Right cardiac atrium (tissue), 5 donors: ENCODE results near the gene TOMM7. TPM values are rescaled to one million over a fixed set of nuclear protein-coding genes. Genes with fewer than 3 reads are reported as not detected.
"Not testable (repeated sequence)": the region's sequence is repeated elsewhere in the genome, so short reads cannot be mapped to it uniquely, and the experiment has no call there.

ENCODE experiments used
- ATAC-seq, 2 donors: fragments of 200-7000 bp; cut with Tn5 transposase; one replicate each; pipeline versions ENCODE4 v1.8.0 to v1.9.1; 2020; ENCODE audit warnings: moderate library complexity in 2 of 2, mild to moderate bottlenecking in 1 of 2
- DNase-seq, 3 donors: peaks; one replicate each; pipeline ENCODE4 v3.0.0-alpha.2; 2020
- H3K27ac ChIP-seq: one replicate; pipeline ENCODE4 v1.5.1; 2013; ENCODE audit warnings: mild to moderate bottlenecking, low read length, control low read depth, moderate library complexity
- H3K27me3 ChIP-seq: one replicate; pipeline ENCODE4 v1.6.1; 2013; ENCODE audit not compliant: control insufficient read depth, insufficient read depth
- H3K4me1 ChIP-seq: one replicate; pipeline ENCODE4 v1.6.1; 2013; ENCODE audit warnings: low read length; ENCODE audit not compliant: control insufficient read depth, insufficient read depth
- H3K4me3 ChIP-seq: one replicate; pipeline ENCODE4 v1.5.1; 2013; ENCODE audit warnings: low read length, control low read depth
- H3K9me3 ChIP-seq: one replicate; pipeline ENCODE4 v1.6.1; 2013; ENCODE audit warnings: low read length; ENCODE audit not compliant: control insufficient read depth
- WGBS: extraction: QIAGEN DNeasy Blood & Tissue Kit; methylation state at CpG from one replicate; pipeline ENCODE4 v1.1.7; 2013; 5-methylcytosine and 5-hydroxymethylcytosine counted together
- intact Hi-C, 4 donors: fragments of 100-400 bp; cut with DNase I; formaldehyde crosslinking; loops; one replicate each; pipeline versions ENCODE4 v1.11.0 to v1.14.0; 2022 to 2023
- polyA plus RNA-seq: library from polyadenylated mRNA; stranded (reverse); fragments of 200-250 nt; gene quantifications from one replicate; pipeline ENCODE4 v1.2.3, GENCODE V29; 2013
- total RNA-seq, 4 donors: library from RNA; stranded (reverse); fragmentation: NEBNext Ultra II Directional; extraction: Animal tissue kit (Norgen Biotek cat#: 25700); gene quantifications; one replicate each; pipeline ENCODE4 v1.2.1, GENCODE V29; 2021
- donor health status: healthy with polysubstance abuse.
- donor health status: DM: no; HTN: yes; CAD: no.
- donor health status: DM: no; HTN: no; CAD: no.
- donor health status: DM: no; HTN: yes; CAD: no; lungs with severe emphysema.
- donor health status: DM: yes; HTN: yes; CAD: no.

The TOMM7 gene
- total and polyA plus RNA-seq, 5 donors, result 365 to 559 (median 454) TPM

DNA sequence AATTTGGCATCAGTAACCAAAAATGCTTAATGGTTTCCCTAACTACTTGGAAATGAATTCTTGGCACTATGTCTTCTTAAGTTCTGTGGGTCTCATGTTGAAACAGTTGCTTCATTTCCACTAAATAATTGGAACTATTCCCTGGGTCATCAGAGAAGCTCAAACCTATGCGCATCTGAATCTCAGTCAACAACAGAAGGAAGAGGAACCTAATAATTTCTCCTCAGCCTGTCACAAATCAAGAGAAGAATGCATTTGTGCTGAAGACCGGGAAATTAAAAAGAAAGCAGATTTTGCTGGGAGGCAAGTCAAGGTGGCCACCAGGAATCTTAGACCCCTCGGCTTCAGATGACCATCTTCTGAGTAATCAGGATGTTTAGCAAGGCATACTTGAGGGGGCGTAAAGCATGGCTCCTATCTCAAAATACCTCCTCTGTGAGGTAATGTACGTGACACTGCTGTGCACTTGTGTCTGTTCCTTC, 41.4 kb downstream of the TOMM7 start:
- no peaks in the 10 kb centered on the region for H3K4me1 ChIP-seq
- no peaks in the 10 kb centered on the region for H3K27me3 ChIP-seq
- intact Hi-C loops, result no loop called here
- 49% methylated on average over 5 of the region's 5 CpGs for WGBS
- no peak overlapping the region for H3K27ac ChIP-seq
- DNase-seq, result no peak
- H3K4me3 ChIP-seq, result no peak overlapping the region
- no peaks in the 10 kb centered on the region for H3K9me3 ChIP-seq
- ATAC-seq, result peak; percentile 40 to 48

DNA sequence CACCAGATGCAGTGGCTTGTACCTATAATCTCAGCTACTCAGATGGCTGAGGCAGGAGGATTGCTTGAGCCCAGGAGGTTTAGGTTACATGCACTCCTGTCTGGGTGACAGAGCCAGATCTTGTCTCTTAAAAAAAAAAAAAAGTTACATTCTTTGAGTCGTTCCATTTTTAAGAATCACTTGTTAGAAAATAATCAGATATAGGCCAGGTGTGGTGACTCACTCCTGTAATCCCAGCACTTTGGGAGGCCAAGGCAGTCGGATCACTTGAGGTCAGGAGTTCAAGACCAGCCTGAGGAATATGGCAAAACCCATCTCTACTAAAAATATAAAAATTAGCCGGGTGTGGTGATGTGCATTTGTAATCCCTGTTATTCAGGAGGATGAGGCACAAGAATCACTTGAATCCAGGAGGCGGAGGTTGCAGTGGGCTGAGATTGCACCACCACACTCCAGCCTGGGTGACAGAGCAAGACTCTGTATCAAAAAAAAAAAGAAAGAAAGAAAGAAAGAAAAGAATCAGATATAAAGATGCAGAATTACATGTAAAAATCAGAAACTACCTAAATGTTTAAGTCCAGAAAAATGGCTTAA, 42.8 kb downstream of the TOMM7 start:
- DNase-seq, H3K4me1 ChIP-seq, H3K4me3 ChIP-seq, ATAC-seq, H3K9me3 ChIP-seq, H3K27ac ChIP-seq, intact Hi-C loops, H3K27me3 ChIP-seq: not testable (repeated sequence)
- WGBS, result 70% methylated on average over 4 of the region's 4 CpGs

DNA sequence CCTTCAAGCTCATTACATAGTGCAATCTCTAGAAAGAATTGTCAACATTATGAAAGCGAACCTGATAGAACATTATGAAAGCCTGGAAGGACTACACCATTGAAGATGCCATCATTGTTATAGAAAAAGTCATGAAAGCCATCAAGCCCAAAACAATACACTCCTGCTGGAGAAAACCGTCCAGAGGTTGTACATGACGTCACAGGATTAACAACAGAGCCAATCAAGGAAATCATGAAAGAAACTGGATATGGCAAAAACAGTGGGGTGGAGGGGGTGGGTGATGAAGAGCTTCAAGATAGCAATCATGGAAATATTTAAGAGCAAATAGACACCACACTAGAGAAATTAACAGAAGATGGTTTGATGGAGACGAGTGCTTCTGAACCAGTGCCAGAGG, 45.7 kb downstream of the TOMM7 start:
- Histone ChIP-seq H3K9me3 (no peaks in the 10 kb centered on the region), H3K27me3 (no peaks in the 10 kb centered on the region), H3K4me3 (no peak overlapping the region), H3K4me1 (no peaks in the 10 kb centered on the region), H3K27ac (no peak overlapping the region)
- intact Hi-C loops, result no loop called here
- 71% methylated on average over 4 of the region's 4 CpGs for WGBS
- ATAC-seq (no peak), DNase-seq (no peak)

DNA sequence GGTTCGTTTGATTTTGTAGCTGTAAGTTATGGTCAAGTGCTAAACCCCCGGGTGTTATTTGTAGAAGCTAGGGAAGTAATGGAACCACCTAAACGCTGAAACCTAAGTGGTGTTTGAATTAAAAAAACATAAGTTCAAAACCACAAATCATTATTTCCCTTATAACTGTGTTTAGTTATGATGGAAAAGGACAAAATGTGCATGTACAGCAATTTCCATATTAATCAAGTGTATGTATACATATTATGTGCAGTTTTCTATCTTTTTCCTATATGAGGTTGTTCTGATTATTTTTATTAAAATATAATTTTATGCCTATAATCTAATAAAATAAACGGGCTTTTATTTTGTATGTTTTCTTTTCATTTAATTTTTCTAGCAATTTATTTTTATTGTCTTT, 49.8 kb downstream of the TOMM7 start:
- ATAC-seq, result no peak
- no peaks in the 10 kb centered on the region for H3K4me1 ChIP-seq
- WGBS, result 82% methylated on average over 4 of the region's 4 CpGs
- H3K27me3 ChIP-seq, result no peaks in the 10 kb centered on the region
- no peaks in the 10 kb centered on the region for H3K9me3 ChIP-seq
- intact Hi-C loops, result no loop called here
- DNase-seq, result no peak
- no peak overlapping the region for H3K4me3 ChIP-seq
- no peak overlapping the region for H3K27ac ChIP-seq

DNA sequence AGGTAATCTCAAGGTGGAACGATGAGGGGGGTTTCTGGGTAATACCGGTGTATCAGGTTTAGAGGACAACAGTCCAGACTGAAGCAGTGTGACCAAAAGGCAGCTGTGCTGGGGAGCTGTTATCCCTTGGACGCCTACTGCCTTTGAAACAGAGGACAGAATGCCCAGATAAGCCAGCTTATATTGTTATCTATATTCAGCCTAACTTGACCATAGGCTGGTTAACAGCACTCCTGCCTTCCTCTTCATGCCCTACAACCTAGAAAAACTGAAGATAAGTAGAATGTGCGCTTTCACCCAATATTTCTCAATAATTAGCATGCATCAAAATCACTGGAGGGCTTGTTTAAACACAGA, 50.8 kb downstream of the TOMM7 start:
- intact Hi-C loops, result no loop called here
- Histone ChIP-seq H3K9me3 (no peaks in the 10 kb centered on the region), H3K27ac (no peak overlapping the region), H3K27me3 (no peaks in the 10 kb centered on the region), H3K4me3 (no peak overlapping the region), H3K4me1 (no peaks in the 10 kb centered on the region)
- ATAC-seq (no peak), DNase-seq (no peak)
- WGBS, result 66% methylated on average over 4 of the region's 4 CpGs

DNA sequence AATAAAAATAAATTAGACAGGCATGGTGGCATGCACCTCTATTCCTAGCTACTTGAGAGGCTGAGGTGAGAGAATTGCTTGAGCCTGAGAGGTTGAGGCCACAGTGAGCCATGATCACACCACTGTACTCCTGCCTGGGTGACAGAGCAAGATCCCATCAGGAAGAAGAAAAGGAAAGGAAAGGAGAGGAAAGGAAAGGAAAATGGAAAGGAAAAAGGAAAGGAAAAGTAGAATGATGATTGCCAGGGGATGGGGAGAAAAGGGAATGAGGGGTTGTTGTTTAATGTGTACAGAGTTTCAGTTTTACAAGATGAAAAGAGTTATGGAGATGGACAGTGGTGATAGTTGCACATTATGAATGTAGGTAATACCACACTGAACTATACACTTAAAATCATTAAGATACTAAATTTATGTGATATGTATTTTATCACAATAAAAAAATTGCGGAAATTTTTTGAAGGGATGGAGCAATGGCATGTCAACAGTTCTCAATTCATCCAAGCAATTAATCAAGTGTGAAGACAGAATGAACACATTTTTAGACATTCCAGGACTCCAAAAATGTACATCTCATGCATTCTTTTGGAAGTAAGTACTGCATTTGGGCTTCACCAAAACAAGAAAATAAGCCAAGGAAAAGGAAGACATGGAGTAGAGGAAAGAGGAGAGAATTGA, 51.3 kb downstream of the TOMM7 start:
- 73% methylated on average over 1 of the region's 1 CpG for WGBS
- H3K9me3 ChIP-seq, result no peaks in the 10 kb centered on the region
- H3K27me3 ChIP-seq, result no peaks in the 10 kb centered on the region
- DNase-seq, result no peak
- no peaks in the 10 kb centered on the region for H3K4me1 ChIP-seq
- H3K4me3 ChIP-seq, result no peak overlapping the region
- no peak for ATAC-seq
- intact Hi-C loops, result no loop called here
- H3K27ac ChIP-seq, result no peak overlapping the region

DNA sequence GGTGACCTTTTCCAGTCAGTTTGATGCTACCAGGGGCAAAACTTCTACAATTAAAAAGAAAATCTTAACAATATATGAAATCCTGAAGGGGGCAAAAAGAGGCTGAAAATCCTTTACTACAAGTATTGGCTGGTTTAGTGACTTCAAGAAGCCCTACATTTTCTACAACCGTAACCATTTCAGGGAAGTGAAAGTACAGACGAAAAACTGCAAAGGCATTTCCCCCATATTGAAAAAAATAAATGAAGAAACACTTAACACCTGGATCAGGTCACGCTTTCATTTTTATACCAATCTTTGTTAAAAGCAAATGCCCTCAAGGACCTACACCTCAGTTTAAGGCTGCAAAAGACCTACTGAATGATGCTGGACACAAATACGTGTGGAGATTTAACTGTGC, 57.0 kb downstream of the TOMM7 start:
- ATAC-seq, result no peak
- H3K4me1 ChIP-seq, result no peaks in the 10 kb centered on the region
- H3K27me3 ChIP-seq, result no peaks in the 10 kb centered on the region
- H3K27ac ChIP-seq, result no peak overlapping the region
- no peak for DNase-seq
- no peak overlapping the region for H3K4me3 ChIP-seq
- peaks cover under 1% of the 10 kb centered on the region for H3K9me3 ChIP-seq
- 81% methylated on average over 4 of the region's 4 CpGs for WGBS
- intact Hi-C loops, result no loop called here

Other genes starting within 250 kb of the TOMM7 start
- 10 to 100 TPM in 1 of 4 donors, 1 to 10 TPM in 1, under 1 TPM in 2; 0.43 to 10.9 (median 1.1) TPM for gene IL6, start 95.6 kb downstream of the TOMM7 start, total RNA-seq
- gene IL6, start 95.6 kb downstream of the TOMM7 start, polyA plus RNA-seq, result 17.2 TPM
- 10 to 100 TPM; 32.8 to 47.3 (median 36.3) TPM for gene HYCC1, start 191.3 kb upstream of the TOMM7 start, total RNA-seq
- 7.7 TPM for gene HYCC1, start 191.3 kb upstream of the TOMM7 start, polyA plus RNA-seq